Ascending aorta (tissue), 2 donors: ENCODE results near the gene CELF2. TPM values are rescaled to one million over a fixed set of nuclear protein-coding genes. Genes with fewer than 3 reads are reported as not detected.
A peak's percentile ranks its signal among the peaks of the same experiment; 100 is the strongest.

ENCODE experiments used
- DNase-seq, 2 donors: peaks; one replicate each; pipeline ENCODE4 v3.0.0-alpha.2; 2019; ENCODE audit warnings: low spot score in 2 of 2
- H3K27ac ChIP-seq, 2 donors: fragments of 200-600 bp; sonication (generic); one replicate each; pipeline ENCODE4 v1.5.1; 2016 to 2017; ENCODE audit warnings: mild to moderate bottlenecking in 1 of 2
- H3K27me3 ChIP-seq: fragments of 200-600 bp; sonication (generic); one replicate; pipeline ENCODE4 v1.5.1; 2017
- H3K36me3 ChIP-seq, 2 donors: fragments of 200-600 bp; sonication (generic); one replicate each; pipeline ENCODE4 v1.5.1; 2016
- H3K4me1 ChIP-seq, 2 donors: fragments of 200-600 bp; sonication (generic); one replicate each; pipeline ENCODE4 v1.5.1; 2016 to 2017; ENCODE audit warnings: mild to moderate bottlenecking in 1 of 2
- H3K4me3 ChIP-seq, 2 donors: fragments of 200-600 bp; sonication (generic); one replicate each; pipeline ENCODE4 v1.5.1; 2016 to 2017; ENCODE audit warnings: mild to moderate bottlenecking in 1 of 2
- H3K9me3 ChIP-seq, 2 donors: fragments of 200-600 bp; sonication (generic); one replicate each; pipeline ENCODE4 v1.5.1; 2016
- CTCF ChIP-seq, 3 experiments: fragments of 200-600 bp in 2 of 3; fragments of 450-650 bp in 1 of 3; sonication (generic) in 2 of 3; IDR thresholded peaks; one replicate each; pipeline ENCODE4 v1.5.1; 2016 to 2019; ENCODE audit warnings: antibody characterized with exemption in 3 of 3, mild to moderate bottlenecking in 1 of 3, moderate library complexity in 1 of 3
- intact Hi-C: fragments of 100-400 bp; cut with DNase I; formaldehyde crosslinking; loops from one replicate; pipeline ENCODE4 v1.15.1; 2023
- total RNA-seq: library from RNA; depleted of rRNA; stranded (reverse); fragments of >200 nt; gene quantifications from one replicate; pipeline ENCODE4 v1.1.0, GENCODE V29; 2016

Gene CELF2
- total RNA-seq, 1 donor from 2014 or later, result 26.6 TPM

DNA sequence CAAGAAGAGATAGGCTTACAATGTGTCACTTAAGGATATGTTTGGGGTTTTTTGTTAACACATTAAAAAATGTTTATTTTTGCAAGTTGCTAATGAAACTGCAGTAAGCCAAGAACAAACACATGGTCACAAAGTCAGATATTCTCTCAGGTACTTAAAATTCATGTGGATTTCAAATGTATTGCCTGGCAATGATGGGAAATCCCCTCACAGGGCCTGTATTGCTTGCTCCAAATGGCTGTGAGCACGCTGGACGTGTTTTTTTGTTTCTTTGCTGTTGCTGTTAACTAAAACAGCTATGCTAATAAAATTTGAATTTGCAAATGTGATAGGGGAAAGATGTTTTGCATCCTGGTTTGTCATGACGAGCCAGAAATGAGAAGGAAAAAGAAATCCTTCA lies 3.8 kb upstream of the CELF2 start:
- no peak overlapping the region for H3K4me3 ChIP-seq
- H3K27ac ChIP-seq, result no peak overlapping the region
- intact Hi-C loops, result no loop called here
- H3K9me3 ChIP-seq, result no peaks in the 10 kb centered on the region
- DNase-seq, result no peak
- no peaks in the 10 kb centered on the region for H3K27me3 ChIP-seq
- H3K36me3 ChIP-seq, result no peaks in the 10 kb centered on the region
- TF ChIP-seq CTCF (IDR thresholded peaks at IDR 0.05), result no peak
- peaks cover 0 to 2% of the 10 kb centered on the region in 2 donors for H3K4me1 ChIP-seq

DNA sequence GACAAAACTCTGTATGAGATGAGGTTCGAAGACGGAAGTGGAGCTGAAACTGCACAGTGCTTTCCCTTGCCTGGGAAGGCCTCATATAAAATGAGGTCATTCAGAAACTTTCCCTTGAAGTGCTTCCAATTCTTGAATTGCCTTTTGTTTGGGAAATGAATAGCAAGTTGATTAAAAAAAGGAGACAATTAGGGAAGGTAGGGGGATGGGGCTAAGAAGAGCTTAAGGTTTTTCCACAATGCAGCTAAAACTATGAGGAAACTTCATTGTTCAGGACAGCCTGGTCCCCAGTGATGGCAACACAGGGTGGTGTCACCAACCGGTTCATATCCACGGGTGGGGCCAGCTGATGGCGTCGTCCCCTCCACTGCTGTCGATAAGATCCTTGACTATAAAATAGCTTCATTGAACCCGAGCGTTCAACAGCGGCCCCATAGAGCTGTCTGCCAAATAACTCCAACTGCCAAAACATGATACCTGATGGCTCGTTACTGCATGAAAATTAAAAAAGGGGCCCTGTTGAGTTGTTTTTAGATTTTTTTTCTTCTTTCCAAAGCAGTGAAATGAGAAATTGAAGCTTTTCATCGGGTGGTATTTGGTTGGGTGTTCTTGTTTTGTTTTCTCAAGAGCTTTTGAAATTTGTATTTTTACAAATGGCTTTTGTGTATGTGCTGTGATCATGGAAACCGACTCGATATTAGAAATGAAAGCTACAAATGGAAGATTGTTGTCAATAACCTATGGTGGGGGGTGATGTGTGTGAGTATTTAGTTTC lies 2.8 kb upstream of the CELF2 start:
- H3K27ac ChIP-seq, result peak overlapping the region in 1 of 2 donors; percentile 38
- H3K4me3 ChIP-seq, result no peak overlapping the region
- no peak for DNase-seq
- intact Hi-C loops, result loop anchor here (5.0 kb wide), 3 partner anchors 103 to 408 kb away; no protein-coding TSS in a partner anchor
- no peaks in the 10 kb centered on the region for H3K9me3 ChIP-seq
- H3K4me1 ChIP-seq, result peaks cover 0 to 7% of the 10 kb centered on the region in 2 donors
- H3K36me3 ChIP-seq, result no peaks in the 10 kb centered on the region
- TF ChIP-seq CTCF (IDR thresholded peaks at IDR 0.05), result no peak
- H3K27me3 ChIP-seq, result no peaks in the 10 kb centered on the region

DNA sequence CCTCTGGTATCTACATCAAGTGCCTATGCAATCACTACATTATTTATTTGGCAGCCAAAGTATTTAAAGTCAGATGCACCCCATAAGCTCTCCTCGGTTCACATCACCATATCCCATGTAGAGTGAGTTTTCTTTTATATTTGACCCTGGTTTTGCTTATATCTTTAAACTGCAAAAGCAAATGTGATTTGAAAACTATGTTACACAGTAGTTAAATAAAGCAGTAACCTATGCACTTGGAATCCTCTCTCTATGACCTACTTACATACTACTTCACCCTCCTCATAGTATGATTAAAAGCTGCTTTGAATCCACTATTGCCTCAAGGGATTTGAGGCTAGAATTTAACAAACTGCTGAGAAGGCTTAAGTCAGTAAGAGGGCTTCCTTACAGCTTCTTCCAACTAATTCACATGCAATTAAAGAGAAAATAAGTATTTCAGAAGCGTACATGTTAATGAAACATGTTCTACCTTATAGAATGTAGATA lies 2.2 kb upstream of the CELF2 start:
- Histone ChIP-seq H3K27me3 (no peaks in the 10 kb centered on the region), H3K9me3 (no peaks in the 10 kb centered on the region), H3K4me3 (no peak overlapping the region), H3K4me1 (peaks cover 0 to 7% of the 10 kb centered on the region in 2 donors), H3K36me3 (no peaks in the 10 kb centered on the region), H3K27ac (no peak overlapping the region)
- intact Hi-C loops, result loop anchor here (5.0 kb wide), 3 partner anchors 103 to 408 kb away; no protein-coding TSS in a partner anchor
- TF ChIP-seq CTCF (IDR thresholded peaks at IDR 0.05), result no peak
- no peak for DNase-seq

DNA sequence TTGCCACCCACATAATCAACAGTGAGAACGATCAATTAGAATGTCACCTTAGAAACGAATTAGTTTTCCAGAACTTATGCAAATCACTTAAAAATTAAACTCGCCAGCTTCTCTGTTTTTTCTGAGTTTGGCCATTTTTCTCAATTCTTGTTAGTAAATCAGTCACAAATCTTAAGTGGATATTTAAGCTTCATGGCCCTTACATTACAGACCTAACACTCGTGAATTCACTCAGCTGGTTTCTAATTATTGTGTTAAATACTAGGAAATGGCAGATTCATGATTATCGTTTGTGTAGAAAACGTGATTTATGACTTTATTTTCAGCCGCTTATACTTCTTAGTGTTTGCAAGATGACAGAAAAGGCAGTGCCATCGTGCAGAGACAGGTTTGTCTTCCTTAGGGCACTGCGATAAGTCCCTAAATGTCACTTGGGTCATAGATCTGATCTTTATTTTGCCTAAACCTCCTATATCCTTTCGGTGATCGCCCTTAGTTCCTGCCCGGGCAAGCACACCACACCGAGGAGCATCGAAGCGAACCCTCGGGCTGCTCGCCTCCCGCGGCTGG lies 587 bp upstream of the CELF2 start:
- Histone ChIP-seq H3K36me3 (no peaks in the 10 kb centered on the region), H3K4me1 (peaks cover 0 to 7% of the 10 kb centered on the region in 2 donors), H3K27me3 (no peaks in the 10 kb centered on the region), H3K4me3 (peak overlapping the region; percentile 77 to 78), H3K27ac (peak overlapping the region; percentile 83 to 87), H3K9me3 (no peaks in the 10 kb centered on the region)
- TF ChIP-seq CTCF (IDR thresholded peaks at IDR 0.05), result no peak
- intact Hi-C loops, result loop anchor here (5.0 kb wide), 3 partner anchors 105 to 410 kb away; no protein-coding TSS in a partner anchor
- no peak for DNase-seq

GRCh38 chr10:11018432-11018841 lies 765 bp downstream of the CELF2 start:
- peak overlapping the region; percentile 77 to 78 for H3K4me3 ChIP-seq
- no peaks in the 10 kb centered on the region for H3K36me3 ChIP-seq
- DNase-seq, result no peak
- no peaks in the 10 kb centered on the region for H3K27me3 ChIP-seq
- no peak for TF ChIP-seq CTCF (IDR thresholded peaks at IDR 0.05)
- no peaks in the 10 kb centered on the region for H3K9me3 ChIP-seq
- H3K4me1 ChIP-seq, result peaks cover 0 to 7% of the 10 kb centered on the region in 2 donors
- H3K27ac ChIP-seq, result peak overlapping the region; percentile 83 to 86
- intact Hi-C loops, result loop anchor here (2.0 to 5.0 kb wide), 7 partner anchors 18 to 411 kb away; no protein-coding TSS in a partner anchor
